HG03064 (cell line): Measurements from ENCODE around the gene PKLR.
A peak's percentile ranks its signal among the peaks of the same experiment; 100 is the strongest.

Experiments
- ATAC-seq: cut with Tn5 transposase; IDR thresholded peaks from one replicate; pipeline ENCODE4 v1.9.1; 2021; ENCODE audit warnings: low read depth; ENCODE audit not compliant: unreplicated experiment

The PKLR gene

GRCh38 chr1:155286544-155286943, 14.7 kb downstream of the PKLR start:
- ATAC-seq: no peak

- ATAC-seq: no peak
Observed at GRCh38 chr1:155285631-155286044, 15.6 kb downstream of the PKLR start.

DNA sequence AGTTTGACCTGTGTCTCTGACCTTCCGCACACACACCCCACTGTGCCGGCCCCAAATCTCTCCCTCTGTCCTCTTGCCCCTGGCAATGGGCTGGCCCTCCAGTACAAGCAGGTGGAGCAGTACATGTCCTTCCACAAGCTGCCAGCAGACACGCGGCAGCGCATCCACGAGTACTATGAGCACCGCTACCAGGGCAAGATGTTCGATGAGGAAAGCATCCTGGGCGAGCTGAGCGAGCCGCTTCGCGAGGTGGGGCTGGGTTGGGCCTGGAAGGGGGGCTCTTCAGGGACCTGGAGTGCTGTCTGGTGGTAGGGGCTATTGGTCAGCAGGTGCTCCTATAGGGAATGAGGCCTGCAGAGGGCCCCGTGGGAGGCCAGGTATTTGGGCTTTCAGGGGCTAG, 16.2 kb downstream of the PKLR start:
- ATAC-seq: no peak

DNA sequence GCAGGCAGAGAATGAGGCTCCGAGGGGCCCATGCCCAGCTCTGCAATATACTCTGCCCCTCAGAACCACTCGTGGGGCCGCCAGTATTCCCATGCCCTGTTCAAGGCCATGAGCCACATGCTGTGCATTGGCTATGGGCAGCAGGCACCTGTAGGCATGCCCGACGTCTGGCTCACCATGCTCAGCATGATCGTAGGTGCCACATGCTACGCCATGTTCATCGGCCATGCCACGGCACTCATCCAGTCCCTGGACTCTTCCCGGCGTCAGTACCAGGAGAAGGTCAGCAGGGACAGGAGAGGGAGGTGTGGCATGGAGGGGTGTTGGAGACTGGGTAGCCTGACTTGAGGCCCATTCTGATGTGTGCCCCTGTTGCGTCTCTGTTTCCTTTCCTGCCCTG, 16.8 kb downstream of the PKLR start:
- ATAC-seq: no peak

DNA sequence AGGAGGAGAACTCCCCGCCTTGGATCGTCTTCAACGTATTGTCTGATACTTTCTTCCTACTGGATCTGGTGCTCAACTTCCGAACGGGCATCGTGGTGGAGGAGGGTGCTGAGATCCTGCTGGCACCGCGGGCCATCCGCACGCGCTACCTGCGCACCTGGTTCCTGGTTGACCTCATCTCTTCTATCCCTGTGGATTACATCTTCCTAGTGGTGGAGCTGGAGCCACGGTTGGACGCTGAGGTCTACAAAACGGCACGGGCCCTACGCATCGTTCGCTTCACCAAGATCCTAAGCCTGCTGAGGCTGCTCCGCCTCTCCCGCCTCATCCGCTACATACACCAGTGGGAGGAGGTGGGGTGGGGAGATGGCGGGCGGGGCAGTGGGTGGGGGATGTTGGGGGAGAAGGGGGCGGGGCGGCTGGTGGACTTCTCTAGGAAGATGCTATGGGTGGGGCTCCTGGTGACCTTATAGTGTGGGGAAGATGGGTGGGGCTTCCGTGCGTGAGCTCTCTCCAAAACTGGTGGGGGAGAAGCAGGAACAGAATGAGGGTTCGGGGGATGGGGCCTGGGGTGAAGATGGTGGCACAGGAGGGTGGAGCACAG, 18.6 kb downstream of the PKLR start:
- no peak for ATAC-seq

- ATAC-seq: no peak
Observed at GRCh38 chr1:155279268-155279667, 22.0 kb downstream of the PKLR start.

DNA sequence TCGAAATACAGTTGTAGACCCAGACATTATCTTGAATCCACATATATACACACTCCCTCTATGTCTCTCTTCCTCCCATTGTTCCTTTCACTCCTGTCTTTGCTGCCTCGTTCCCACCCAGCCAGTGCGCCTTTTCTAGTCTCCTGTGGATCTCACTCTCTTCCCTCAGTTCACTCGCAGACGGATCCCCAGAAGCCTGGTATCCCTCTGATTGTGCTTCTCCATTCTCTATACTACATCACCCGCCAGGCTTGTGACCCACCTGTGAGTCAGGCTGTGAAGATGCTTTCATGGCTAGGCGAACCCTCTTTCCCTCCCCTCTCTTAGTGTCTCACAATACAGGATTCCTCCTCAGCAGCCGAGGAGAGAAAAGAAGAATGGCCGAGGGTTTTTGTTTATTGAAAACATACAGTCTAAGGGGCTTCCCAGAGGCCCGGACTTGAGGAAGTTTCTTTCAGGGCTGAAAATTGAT, 22.5 kb downstream of the PKLR start:
- no peak for ATAC-seq

DNA sequence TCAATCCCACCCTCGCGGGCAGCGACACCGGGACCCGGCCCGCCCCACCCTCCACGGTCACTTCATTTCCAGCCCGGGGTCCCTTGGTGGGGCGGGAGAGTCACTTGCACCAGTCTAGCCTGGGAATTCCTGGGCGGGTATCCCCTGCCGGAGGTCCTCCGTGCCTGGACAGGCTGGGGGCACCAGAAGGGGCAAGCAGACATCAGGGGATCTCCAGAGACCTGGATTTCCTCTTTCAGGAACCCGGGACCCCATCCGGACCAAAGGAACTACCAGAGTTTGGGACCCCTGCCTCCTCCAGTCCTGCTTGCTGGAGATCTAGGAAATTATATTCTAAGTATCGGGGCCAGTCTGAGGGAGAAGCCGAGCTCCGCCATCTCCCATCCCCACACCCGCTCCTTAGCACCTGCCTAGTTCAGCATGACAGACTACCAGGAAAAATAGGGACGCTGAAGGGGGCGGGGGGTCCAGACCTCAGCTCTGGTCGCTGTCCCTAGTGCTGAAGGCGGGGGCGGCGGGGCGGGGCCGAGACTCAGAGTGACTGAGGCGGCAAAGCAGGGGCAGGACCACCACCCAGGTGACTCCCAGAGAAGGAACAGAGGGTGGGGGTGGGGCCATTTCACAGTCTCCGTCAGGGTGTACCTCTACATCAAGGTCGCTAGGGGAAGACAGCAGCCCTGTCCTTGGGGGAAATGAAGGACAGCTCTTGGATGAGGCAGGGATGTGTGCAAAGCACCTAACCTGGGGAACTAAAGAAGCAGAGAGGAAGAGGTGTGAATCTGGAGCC, 23.1 kb downstream of the PKLR start:
- no peak for ATAC-seq

- ATAC-seq: peak; percentile 54
Observed at GRCh38 chr1:155277070-155277901, 24.0 kb downstream of the PKLR start, which contains the start of gene HCN3. Gene HCN3, plus strand, starts transcription at chr1:155277463. Its CDS starts 128 bp downstream, at chr1:155277591.

DNA sequence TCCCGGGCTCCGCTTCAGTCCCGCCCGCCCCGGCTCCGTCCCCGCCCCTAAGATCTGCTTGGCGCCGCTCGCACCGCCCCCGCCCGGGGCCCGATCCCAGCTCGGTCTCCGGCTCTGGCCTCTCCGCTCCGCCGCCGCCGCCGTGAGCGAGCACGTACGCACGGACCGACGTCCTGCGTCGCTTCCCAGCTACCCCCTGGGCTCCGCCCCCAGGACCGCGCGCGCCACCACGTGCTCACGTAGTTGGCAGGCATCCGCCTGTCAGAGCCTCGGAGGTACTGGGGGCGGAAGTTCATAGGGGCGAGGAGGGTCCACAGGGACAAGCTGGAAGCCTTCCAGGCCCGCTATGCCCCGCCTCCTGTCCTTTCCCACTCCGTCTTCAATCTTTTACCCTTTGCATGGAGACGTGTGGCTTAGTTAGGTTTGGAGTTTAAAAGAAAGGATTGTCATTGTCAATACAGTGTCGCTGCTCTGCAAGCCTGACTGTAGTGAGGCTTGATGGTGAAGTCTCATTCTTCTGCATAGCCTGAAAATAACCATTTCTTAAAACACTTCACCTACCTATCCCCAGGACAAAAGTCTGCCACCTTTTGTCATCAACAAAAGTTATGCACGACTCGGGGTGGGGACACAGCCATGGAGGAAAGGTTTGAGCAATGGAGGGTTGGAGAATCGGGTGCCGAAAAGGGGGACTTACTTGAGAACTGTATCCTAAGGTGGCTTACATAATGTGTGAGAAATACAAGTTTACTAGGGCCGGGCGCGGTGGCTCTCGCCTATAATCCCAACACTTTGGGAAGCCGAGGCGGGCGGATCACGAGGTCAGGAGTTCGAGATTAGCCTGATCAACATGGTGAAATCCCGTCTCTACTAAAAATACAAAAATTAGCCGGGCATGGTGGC, 27.6 kb downstream of the PKLR start, which contains the start of gene CLK2:
CLK2 (minus strand) TSS at position 162 of the 903 bp plus-strand sequence. CDS start 2,527 bp downstream, outside the sequence.
- peak; percentile 68 for ATAC-seq

DNA sequence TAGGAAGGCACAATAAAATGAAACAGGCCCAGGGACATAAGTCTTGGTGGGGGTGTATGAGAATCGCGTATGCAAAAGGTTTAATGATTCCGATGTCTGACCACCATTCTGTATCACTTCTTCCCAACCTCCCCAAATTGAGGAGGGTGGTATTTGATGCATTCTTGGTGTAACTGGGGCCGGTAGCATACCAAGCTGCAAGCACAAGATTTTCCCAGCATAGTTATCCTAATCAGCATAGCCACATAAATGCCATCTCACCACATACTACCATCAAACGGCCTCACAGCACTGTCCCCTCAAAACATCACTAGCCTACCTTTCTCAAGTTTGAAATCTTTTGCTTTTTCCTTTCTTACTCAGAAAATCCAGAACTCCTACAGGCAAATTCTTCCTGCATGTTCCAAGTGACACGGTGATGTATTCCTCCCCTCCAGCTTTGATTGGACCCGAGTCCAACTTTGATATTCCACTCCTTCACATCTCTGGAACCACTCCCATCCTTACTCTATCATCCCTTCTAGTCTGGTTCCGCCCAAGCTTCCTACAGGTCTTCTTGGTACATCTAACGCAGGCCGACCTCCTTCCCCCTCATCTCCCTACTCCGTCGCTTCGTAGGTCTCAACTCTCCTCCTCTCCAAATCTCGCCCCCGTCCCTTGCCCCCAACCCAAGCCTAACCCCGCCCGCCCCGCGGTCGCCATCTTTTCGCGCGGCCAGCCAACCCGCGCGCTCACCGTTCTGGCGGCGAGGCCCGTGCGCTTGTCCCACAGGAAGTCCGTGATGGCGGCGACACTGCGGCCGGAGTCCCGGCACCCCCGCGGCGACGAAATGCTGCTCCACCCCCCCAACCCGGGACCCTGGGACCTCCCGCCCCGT, 28.5 kb downstream of the PKLR start:
- peak; percentile 37 for ATAC-seq

GRCh38 chr1:155269381-155269780, 31.9 kb downstream of the PKLR start:
- ATAC-seq: no peak

- no peak for ATAC-seq
Observed at GRCh38 chr1:155268630-155269029, 32.6 kb downstream of the PKLR start.

- no peak for ATAC-seq
Observed at GRCh38 chr1:155267373-155267772, 33.9 kb downstream of the PKLR start.

DNA sequence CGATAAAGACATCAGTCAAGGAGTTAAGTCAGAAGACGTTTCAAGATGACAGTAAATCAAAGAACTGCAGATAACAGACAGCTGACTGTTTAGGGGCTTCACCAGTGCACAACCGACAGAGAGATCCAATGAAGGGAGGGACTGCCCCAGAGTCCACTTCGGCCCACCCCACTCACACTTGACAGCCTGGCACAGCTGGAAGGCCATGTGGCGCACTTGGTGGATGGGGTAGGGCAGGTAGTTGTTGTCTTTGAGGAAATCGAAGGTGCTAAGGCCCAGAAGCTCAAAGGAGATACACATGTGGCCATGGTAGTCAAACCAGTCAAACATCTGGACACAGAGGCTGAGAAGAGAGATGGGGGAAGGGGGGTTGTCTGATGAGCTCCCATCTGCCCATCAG, 34.7 kb downstream of the PKLR start:
- ATAC-seq: no peak

- no peak for ATAC-seq
Observed at GRCh38 chr1:155263067-155263466, 38.2 kb downstream of the PKLR start.

DNA sequence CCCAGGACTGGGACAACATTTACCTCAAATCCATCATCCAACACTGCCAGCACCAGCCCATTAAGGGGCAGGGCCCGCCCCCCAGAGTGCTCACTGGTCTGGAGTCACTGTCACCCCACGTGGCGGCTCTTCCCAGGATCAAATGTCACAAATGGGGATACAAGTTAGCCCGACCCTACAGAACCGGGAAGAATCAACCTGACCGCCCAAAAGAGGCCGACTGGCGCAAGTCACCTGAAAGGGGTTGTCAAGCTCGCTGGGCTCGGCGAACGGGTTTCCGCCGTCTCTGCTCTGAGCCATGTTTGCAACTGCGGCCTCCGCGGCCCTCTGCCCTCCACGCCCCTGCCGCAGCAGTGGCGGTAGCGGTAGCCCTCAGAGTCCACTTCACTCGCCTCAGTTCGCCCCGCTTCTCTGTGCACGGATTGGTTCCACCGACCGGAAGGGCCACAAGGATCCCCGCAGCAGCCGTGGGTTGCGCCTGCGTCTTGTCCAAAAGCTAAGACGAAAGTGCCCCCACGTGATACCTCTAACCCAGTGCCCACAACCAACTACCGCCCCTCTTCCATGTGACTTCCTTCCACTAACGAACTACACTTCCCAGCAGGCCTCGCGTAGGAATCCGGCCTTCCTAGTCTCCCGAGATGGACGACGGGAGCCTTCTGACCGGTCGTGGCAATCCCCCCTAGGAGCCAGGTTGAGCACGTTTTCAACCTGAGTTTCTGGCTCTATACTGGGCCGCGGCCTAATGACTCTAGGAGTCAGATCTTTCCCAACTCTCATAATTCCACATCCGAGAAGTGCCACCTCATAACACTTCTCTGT, 39.2 kb downstream of the PKLR start, which contains the start of gene SCAMP3:
SCAMP3 (minus strand) TSS at position 509 of the 822 bp plus-strand sequence; CDS start at position 300, 209 bp downstream.
- ATAC-seq: peak; percentile 84

GRCh38 chr1:155261493-155261851, 39.8 kb downstream of the PKLR start:
- ATAC-seq: peak; percentile 10
